GM23248 (cell line): ENCODE results near the gene CIROP.

Experiments
- EZH2 ChIP-seq: fragments of 200-600 bp; sonication (generic); IDR thresholded peaks from 2 replicates; pipeline ENCODE4 v1.6.1; 2018; ENCODE audit warnings: antibody characterized with exemption, mild to moderate bottlenecking; ENCODE audit not compliant: insufficient read depth, poor library complexity, severe bottlenecking
- EZH2phosphoT487 ChIP-seq: fragments of 200-600 bp; sonication (generic); IDR thresholded peaks from 2 replicates; pipeline ENCODE4 v1.6.1; 2018; ENCODE audit warnings: antibody characterized with exemption, moderate library complexity, mild to moderate bottlenecking, low read depth; ENCODE audit not compliant: insufficient read depth

- no peak for TF ChIP-seq EZH2
- no peak for TF ChIP-seq EZH2phosphoT487
Observed at GRCh38 chr14:23143911-23144310, 39.1 kb upstream of the CIROP start.
